NT2/D1 (cell line): ENCODE results near the gene SPOCD1.
"Not testable (repeated sequence)": the region's sequence is repeated elsewhere in the genome, so short reads cannot be mapped to it uniquely, and the experiment has no call there.

Experiments used
- YY1 ChIP-seq: IDR thresholded peaks from 2 replicates; pipeline ENCODE4 v1.6.1; 2011; ENCODE audit not compliant: insufficient read length, insufficient read depth
- ZNF274 ChIP-seq: IDR thresholded peaks from 2 replicates; pipeline ENCODE4 v1.6.1; 2011; ENCODE audit warnings: mild to moderate bottlenecking, low read depth, low read length

DNA sequence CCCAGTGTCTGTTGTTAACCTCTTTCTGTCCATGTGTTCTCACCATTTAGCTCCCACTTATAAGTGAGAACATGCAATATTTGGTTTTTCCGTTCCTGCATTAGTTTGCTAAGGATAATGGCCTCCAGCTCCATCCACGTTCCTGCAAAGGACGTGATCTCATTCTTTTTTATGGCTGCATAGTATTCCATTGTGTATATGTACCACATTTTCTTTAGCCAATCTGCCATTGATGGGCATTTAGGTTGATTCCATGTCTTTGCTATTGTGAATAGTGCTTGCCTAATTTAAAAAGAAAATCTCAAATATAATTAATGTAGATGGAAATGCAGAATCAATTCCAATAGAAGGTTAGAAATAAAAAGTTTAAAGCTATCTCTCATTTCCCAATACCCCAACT lies 679 bp upstream of the SPOCD1 start:
- TF ChIP-seq ZNF274, YY1: not testable (repeated sequence)
